Measurements from ENCODE around the gene SSPN.
A peak's percentile ranks its signal among the peaks of the same experiment; 100 is the strongest.

SSPN gene

DNA sequence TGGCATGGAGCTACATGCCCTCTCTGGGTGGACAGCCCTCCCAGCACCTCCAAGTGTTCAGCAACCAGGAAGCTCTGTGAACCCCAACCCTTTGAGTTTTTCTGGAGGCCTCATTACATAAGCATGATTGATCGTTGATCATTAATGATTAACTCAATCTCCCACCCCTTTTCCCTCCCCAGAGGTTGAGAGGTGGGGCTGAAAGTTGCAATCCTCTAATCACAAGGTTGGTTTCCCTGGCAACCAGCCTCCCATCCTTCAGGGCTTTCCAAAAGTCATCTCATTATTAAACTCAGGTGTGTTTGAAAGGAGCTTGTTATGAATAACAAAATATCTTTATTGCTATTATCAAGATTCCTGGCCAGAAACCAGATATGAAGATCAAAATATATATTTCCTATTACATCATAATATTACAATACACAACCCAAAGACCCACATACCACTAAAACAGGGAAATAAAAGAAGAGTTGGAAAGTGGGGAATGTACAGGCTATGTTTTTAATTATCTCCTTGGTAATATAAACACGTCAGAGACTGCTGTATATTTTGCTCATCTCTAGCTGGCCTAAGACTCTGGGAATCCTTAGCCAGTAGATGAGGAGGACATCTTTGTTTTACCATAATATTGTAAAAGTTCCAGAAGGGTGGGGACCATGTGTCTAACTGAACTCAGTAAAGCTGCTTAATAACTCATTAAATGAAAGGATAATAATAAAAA, 73.6 kb downstream of the SSPN start:
- no peak for DNase-seq

GRCh38 chr12:26269562-26270284, 74.3 kb downstream of the SSPN start:
- DNase-seq = no peak

GRCh38 chr12:26271024-26271423, 75.7 kb downstream of the SSPN start:
- DNase-seq = no peak

DNA sequence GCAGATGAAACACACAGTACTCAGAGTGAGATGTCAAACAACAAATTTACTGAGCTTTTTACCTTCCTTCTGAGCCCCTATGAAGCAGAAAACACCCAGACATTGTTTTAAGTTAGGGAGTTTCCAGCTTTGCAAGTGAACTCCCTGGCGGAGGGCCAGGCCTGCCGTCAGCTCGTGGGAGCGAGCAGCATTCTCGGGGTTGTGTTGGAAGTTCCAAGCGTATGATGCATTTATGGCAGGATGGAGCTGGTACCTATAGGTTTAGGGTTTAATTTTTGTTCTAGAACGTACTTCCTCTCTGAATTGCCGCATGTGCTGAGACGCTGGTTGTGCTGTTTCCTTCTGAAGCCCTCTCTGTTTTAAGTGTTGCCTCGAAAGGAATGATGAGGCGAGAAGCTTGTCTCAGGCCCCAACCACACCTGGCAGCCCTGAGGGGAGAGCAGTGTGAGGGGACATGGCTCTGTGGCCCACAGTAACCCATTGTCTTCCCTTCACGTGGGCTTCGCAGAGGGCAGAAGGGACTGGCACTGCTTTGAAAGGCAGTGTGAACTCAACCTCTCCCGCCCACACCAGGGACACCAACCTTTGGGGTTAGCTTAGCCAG, 76.6 kb downstream of the SSPN start:
- peak; percentile 83 for DNase-seq

GRCh38 chr12:26272851-26273250, 77.5 kb downstream of the SSPN start:
- no peak for DNase-seq

DNA sequence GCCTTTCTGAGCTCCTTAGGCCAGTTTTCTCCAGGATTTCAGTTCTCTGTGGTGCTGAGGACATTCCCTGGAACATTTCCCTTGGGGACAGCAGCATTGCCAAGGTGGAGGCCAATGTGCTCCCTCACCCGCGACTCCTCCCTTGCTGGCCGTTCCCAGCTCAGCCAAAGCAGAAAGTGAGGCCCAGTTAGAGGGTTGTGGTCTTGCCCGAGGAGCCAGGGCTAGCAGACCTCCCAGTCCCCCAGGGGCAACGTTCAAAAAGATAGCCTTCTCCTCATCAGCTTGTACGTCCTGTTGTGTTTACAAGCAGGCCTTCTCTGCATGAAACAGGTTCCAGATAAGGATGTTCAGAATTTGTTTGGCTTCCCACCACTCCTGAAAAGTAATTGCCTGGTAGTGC, 78.4 kb downstream of the SSPN start:
- DNase-seq = no peak

DNA sequence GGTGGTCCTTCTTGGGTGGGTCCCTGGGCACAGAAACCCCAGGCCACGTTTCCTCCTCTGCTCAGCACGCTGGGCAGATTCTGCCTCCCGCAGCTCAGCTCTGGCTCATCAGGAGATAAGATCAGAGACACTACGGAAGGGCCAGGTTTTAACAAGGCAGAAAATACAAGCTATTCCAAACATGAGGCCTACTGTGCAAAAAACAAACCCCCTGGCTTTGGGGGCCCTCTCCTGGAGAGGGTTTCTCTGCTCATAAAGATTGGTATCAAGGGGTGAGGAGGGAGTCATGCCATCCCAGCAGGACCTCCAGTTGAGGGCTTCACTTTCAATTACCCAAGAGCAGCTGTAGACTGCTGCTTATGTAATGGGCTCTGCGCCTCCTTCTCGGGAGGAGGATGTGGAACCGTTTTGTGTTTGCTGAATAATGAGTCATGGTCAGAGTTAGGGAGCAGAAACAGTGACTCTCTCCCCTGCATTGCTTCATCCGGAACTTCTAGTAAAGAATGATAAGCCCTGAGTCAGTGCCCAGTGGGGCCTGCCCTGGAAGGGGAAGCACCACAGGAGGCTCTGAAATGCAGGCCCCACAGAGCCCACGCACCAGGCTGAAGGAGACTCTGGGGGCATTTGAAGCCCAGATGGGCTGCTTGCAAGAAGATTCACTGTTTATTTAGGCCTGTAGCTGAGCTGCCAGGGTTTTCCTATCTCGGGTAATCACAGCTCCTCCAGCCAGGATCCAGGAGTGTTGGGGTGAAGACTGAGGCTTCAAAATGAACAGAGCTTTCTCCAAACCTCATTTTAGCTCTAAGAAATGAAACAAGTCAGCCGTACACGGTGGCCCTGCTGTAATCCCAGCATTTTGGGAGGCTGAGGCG, 79.3 kb downstream of the SSPN start:
- peak; percentile 98 for DNase-seq

GRCh38 chr12:26275313-26276131, 80.1 kb downstream of the SSPN start:
- peak; percentile 29 for DNase-seq

DNA sequence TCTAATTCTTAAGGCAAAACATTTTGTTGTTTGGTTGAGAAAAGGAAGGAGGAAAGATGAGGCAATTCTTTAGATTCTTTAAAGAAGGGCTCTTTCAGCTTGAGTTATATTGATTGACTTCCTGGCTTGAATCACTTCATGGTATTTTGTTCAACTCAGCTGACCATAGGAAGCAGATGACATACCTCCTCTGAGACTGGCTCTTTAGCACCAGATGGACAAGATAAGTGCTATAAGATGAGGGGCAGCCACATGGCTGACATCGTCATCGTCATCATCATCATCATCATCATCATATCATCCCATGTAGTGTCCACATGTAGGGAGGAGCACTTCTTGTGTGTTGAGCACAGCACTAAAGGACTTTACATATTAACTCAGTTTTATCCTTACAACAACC, 81.3 kb downstream of the SSPN start:
- peak; percentile 75 for DNase-seq

- DNase-seq = peak; percentile 69
Observed at GRCh38 chr12:26277506-26278246, 82.3 kb downstream of the SSPN start.

GRCh38 chr12:26278266-26278665, 82.9 kb downstream of the SSPN start:
- DNase-seq = peak; percentile 53

- no peak for DNase-seq
Observed at GRCh38 chr12:26278666-26279065, 83.3 kb downstream of the SSPN start.

- DNase-seq = peak; percentile 33
Observed at GRCh38 chr12:26279091-26279490, 83.7 kb downstream of the SSPN start.

DNA sequence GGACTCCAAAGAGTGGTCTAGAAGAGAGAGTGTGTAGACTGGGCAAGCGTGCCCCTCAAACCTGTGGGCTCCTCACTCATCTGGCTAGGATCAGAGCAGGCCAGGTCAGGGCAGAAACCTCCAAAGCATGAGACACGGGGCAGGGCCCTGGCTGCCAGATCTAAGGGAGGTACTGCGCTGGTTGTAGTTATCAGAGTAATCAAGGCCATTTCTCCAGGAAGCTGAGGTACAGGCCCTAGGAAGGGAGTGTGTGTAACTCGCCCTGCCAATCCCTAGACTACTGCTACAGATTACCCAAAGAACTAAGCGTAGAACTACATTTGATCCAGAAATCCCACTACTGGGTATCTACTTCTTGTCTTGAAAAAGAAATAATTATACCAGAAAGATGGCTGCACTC, 84.5 kb downstream of the SSPN start:
- no peak for DNase-seq

GRCh38 chr12:26280869-26281268, 85.5 kb downstream of the SSPN start:
- no peak for DNase-seq

DNA sequence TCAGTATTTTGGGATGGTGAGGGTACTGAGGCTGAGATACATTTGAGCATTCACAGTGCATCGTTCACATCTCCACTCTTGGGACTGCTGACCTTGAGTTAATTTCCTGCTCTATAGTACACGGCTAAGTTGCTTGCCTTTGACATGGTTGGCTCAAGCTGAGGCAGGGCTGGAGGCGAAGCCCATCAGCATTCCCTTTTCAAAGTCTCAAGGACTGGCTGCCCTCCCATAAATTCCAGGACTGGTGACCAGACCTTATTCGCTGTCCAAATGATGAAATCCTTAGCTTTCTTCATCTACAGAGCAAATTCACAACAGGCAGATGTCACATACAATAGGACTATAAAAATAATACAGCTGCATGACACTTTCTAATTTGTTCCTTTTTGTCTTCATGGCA, 85.9 kb downstream of the SSPN start:
- DNase-seq = no peak

DNA sequence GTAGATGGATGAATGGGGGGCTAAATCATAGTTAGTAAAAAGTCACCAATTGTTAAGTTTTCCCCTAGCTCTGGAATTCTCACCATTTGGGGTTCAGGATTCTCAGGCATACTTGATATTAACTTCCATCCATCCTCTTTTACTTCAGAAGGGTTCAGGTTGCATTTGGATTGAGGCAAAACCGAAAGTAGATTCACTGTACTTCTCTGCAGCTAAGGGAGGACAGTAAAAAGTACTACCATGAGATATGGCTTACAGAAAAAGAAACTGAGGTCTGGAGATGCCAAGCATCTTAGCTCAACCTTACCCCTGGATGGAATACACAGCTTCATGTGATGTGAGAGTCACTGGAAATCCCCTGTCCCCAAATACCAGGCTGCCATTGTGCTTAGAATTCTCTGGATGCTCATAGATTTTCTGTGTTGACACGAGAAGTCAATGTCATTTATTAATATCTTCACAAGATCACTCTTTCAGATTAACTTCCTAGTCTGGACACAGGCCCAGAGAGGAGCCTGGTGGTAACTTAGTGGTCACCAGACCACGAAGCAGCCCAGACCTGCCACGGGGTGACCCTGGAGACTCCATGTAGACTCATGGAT, 87.1 kb downstream of the SSPN start:
- no peak for DNase-seq

GRCh38 chr12:26283046-26283445, 87.7 kb downstream of the SSPN start:
- no peak for DNase-seq

GRCh38 chr12:26283617-26284016, 88.2 kb downstream of the SSPN start:
- no peak for DNase-seq

DNA sequence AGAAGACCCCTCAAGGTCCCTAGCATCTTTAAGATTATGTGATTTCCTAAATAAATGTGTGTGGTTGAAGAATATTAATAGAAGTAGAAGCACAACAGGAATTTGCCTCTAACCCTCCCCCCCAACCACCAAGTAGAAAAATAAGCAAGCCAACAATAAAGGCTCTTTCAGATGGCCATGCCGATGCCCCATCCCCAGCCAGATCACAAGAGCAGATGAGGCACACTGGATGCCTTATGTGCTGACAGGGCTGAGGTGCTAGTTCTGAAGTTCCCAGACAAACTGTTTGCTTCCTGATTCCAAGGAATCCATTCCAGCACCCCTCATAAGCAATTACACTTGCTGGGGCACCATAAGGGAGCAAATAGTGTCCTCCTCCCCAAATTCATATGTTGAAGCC, 90.0 kb downstream of the SSPN start:
- no peak for DNase-seq

GRCh38 chr12:26286186-26286585, 90.8 kb downstream of the SSPN start:
- DNase-seq = no peak
